Stromal cell of bone marrow (primary cell): ENCODE data around the gene B4GALNT1.
"Not testable (repeated sequence)": the region's sequence is repeated elsewhere in the genome, so short reads cannot be mapped to it uniquely, and the experiment has no call there.

Experiments
- DNase-seq: peaks from one replicate; pipeline ENCODE4 v3.0.0-alpha.2; 2012; ENCODE audit warnings: low read depth

Gene B4GALNT1

DNA sequence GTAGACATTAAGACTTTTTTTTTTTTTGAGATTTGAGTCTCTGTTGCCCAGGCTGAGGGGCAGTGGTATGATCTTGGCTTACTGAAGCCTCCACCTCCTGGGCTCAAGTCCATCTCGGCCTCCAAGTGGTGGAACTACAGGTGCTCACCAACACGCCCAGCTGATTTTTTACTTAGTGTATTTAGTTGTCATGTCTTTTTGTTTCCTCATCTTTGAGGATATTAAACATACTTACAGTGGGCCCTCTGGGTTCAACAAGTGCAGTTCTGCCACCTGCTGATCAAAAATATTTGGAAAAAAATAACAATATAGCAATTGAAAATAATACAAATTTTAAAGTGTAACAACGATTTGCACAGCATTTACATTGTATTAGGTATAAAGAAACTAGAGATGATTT lies 4.4 kb upstream of the B4GALNT1 start:
- no peak for DNase-seq

DNA sequence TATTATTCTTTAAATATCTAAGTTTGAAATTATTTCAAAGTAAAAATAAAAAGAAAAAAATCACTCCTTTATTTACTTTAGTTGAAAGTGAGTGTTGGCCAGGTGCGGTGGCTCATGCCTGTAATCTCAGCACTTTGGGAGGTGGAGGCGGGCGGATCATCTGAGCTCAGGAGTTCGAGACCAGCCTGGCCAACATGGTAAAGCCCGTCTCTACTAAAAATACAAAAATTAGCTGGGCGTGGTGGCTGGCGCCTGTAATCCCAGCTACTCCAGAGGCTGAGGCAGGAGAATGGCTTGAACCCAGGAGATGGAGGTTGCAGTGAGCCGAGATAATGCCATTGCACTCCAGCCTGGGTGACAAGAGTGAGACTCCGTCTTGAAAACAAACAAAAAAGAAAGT lies 3.7 kb upstream of the B4GALNT1 start:
- not testable (repeated sequence) for DNase-seq

DNA sequence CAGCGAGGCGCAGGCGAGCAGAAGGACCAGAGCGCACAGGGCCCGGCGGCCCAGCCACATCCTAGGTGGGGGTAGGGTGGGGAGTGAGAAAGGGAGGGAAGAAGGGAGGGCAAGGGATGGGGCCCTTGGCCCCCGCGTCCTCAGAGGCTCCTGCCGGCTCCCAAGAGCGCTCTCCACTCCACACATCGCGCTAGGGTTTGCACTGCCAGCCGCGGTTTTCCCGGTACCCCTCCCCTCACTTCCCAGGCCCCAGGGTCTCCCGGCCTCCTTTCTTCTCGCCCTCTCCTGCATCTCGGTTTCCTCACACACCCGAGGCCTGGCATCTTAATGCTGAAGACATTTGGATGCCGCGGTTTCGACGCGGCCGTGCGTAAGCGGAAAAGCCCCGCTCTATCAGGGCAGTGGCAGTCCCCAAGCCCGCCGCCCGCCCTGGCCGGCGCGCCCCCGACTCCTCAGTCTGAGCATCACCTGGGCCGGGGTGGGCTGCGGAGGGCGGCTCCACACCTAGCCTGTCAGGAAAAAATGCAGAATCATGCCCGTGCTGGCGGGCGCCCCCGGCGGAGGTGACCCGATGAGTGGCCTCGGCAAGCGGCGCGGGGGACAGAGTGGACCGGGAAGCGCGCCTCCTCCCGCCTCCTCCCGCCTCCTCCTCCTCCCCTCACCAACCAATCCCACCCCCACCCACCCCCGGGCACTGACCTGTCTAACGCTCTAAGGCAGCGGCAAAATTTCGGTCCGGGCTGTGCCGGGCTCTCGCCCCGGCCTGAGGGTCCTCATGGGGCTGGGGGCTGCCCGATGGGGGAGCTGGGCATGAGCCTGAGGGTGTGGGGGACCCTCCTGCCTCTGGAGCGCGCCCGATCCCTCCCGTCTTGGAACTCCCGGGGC lies 686 bp downstream of the B4GALNT1 start:
- DNase-seq: no peak

DNA sequence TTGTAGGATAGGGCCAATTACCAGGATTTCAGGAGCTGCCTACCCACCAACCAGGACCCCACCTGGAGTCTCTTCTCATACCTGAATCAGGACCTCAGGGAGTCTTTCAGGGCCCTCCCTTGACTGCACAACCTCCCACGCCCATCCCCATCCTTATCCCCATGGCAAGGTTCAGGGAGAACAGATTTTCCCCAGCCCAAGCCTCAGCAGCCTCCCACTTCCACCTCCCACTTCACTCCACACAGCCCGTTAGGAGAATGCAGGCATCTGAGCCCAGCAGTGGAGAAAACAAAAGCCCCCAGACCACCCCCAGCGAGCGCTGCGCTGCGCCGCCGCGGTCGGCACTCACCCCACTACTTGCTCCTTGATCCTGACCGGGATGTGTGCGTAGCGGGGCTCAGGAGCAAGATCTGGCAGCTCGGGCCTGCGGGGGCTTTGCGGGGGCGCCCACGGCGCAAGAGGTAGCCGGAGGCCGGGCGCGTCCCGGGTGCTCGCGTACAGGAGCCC lies 1.4 kb downstream of the B4GALNT1 start:
- no peak for DNase-seq

DNA sequence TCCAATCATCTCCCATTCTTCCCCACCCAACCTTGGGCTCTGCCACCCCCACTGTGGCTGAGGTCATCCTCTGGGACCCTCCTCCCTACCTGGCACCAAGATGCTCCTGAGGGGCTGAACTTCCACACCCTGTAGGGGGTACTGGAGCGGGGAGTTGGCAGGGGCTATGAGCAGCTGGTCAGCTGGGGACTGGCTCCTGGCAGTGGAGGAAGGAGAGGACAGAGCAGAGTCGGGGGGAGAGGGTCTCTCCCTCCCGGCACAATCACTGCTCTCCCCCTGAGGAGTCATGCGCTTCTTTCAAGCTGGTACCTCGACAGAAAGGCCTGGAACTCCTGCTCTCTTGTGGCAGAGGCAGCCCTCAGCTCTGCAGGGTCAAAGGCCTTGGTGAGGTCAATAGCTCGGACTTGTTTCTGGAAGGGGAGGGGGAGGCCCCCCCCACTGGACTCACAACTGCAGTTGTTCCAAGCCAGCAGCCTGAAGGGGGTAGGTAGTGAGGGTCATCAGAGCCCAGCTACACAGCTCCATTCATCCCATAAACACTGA lies 2.0 kb downstream of the B4GALNT1 start:
- DNase-seq: no peak

DNA sequence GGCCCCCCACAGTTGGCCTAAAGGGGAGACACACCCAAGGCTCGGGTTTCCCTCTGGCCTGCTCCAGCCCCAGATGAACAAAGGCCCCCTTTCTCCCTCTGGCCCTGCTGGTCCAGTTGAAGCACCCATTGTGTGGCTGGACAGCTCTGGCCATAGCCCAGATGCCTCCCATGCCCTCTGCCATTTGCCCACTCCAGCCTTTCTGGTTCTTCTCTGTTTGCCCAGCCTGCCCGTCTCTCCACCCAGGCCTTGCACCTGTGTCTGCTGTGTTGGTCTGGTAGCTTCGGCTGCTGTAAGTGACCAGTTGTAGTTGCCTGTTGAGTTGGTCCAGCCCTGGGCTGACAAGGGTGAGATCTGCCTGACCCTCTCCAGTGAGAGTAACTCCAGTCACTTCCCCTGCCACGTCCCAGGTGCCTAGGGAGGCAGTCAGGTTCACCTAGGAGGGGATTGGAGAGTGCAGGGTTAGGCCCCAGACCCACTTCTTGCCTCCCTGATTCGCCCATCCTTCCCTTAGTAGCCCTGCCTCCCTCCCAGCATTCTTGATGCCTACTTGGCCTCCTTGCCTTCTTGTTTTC lies 3.0 kb downstream of the B4GALNT1 start:
- no peak for DNase-seq

DNA sequence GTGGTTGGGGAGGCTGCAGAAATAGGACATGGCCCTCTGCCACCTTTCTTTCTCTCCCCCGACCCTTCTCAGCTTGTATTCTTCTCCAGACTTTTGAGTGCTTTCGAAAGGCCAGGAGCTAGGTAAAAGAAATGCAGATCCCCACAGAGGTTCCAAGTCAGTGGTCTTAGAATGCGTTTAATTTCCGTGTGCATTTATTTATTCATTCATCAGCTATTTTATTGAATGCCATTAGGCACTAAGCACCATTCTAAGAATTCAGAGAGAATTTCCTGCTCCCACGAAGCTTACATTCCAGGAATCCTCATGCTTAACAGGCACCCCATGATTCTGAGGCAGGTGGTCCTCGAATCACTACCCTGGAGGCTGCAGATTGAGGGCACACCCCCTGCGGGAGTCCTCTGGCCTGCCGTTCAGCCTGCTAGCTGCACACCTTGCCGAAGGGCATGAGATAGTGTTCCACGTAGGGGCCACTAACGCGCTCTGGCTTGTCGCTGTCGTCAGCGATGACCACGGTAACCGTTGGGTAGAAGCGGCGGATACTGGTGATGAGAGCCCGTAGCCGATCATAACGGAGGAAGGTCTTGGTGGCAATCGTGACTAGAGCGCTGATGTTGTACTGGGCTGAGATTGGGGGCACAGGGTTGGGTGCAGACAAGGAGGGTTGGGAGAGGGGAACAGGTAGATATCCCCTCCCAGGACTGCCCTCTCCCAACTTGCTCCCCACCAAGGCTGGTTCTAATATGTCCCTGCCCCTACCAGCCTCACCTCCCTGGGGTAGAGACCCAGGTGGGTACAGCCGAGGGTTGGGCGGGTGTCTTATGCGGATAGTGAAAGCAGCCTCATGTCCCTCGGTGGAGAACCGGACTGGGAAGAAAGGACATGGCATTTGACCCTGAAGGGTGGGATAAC lies 4.5 kb downstream of the B4GALNT1 start:
- no peak for DNase-seq

DNA sequence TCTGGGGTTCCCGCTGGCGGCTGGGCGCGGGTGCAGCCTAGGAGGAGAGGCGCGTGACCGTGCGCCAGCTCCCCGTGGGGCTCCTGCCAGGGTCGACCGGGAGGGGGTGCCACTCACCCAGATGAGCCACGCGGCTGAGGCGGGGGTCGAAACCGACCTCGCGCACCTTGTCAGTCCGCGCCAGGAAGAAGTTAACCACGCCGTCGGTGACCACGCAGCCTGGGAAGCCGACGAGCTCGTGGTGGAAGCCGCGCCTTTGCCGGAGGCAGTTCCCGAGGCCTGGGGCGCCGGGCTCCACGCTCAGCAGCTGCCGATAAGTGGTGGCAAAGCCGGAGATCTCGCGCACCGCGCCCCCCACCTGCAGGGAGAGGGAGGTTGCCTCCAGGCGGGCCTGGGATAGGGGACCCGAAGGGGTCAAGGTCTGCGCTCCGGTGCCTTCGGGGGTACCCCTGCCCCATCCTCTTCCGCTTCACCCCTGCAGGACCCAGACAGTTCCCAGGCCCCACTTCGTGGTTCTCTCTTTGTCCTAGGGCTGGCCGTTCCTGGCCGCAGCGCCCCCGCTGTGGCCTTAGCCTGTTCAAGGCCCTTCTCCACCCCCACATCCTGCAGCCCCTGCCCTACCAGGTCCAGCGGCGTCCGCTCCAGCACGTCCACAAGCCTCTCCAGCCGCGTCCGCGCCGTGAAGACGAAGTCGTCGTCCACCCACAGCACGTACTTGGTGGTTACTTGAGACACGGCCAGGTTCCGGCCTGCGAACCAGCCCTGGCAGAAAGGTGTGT lies 5.3 kb downstream of the B4GALNT1 start:
- no peak for DNase-seq

DNA sequence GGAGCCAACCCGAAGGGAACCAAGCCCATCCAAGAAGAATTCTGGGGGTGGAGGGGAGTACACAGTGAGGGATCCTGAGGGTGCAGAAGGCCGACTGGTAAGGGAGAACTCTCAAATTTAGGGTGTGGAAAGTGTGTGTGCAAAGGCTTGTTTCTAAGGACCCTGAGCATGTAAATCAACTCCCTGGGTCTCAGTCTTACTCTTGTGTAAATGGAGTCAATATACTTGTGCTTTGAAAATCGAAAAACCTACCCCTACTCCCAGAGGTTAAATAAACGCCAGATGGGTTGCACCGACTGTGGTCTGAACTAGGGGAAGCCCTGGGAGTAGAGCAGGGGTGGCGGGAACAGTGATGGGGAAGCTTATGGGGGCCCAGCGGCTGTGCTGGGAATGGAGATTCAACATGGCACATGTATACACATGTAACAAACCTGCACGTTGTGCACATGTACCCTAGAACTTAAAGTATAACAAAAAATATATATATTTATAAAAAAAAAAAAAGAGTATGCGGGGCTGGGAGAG lies 6.0 kb downstream of the B4GALNT1 start:
- DNase-seq: no peak

DNA sequence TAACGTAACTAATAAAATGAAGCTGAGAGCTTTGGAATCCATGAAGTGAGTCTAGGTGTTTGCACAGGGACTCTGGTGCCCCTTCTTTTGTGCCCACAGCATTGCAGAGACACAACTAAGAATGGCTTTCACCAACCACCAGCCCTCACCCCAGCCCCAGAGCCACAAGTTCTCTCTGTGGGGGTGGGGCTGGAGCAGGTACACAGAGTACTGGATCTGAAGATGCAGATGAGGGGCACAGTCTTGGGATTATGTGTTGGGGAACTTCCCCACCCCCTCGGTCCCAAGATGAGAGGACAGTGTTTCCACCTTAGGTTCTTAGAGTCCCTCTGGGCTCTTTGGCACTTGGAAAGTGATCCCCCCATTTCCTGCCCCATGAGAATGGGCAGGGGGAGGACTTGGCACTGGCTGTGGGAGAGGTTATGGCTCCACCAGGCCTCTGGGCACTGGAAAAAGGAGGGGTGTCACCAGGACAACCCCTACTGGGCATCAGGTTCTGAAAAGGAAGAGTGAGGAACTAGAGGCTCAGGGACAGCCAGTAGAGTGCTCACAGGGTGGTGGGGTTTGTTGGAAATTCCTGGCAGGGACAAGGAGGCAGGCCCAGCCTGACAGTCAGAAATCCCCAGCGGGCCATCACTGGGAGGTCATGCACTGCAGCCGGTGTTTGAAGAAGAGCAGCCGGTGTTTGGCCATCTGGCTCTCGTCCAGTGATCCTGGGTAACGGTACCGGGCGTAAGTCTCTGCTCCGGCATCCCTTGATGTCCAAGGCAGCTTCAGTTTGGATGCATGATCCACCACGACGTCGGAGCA lies 6.7 kb downstream of the B4GALNT1 start:
- DNase-seq: no peak

DNA sequence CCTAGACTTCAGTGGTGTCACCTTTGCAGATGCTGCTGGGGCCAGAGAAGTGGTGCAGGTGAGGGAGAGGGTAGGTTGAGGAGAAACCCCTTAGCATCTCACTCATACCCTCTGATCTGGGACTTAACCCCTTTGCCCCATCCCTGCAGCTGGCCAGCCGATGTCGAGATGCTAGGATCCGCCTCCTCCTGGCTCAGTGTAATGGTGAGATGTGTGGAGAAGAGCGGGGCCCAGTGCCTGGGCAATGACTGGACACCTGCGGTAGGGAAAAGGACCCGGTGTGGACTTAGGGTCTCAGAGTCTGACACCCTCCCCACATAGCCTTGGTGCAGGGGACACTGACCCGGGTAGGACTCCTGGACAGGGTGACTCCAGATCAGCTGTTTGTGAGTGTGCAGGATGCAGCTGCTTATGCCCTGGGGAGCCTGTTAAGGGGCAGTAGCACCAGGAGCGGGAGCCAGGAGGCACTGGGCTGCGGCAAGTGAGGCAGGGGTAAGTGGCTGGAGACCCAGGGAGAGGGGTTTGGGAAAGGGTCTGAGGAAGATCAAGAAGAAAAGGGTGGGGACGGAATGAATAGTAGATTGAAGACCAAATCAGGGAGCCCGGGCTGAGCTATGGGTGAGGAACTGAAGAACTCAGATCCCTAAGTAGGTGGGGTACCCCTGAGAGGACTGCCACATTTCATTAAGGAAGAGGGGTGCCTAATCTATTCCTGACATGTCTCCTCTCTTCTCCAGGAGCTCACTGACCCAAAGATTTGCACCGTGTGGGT lies 7.6 kb downstream of the B4GALNT1 start:
- DNase-seq: no peak

DNA sequence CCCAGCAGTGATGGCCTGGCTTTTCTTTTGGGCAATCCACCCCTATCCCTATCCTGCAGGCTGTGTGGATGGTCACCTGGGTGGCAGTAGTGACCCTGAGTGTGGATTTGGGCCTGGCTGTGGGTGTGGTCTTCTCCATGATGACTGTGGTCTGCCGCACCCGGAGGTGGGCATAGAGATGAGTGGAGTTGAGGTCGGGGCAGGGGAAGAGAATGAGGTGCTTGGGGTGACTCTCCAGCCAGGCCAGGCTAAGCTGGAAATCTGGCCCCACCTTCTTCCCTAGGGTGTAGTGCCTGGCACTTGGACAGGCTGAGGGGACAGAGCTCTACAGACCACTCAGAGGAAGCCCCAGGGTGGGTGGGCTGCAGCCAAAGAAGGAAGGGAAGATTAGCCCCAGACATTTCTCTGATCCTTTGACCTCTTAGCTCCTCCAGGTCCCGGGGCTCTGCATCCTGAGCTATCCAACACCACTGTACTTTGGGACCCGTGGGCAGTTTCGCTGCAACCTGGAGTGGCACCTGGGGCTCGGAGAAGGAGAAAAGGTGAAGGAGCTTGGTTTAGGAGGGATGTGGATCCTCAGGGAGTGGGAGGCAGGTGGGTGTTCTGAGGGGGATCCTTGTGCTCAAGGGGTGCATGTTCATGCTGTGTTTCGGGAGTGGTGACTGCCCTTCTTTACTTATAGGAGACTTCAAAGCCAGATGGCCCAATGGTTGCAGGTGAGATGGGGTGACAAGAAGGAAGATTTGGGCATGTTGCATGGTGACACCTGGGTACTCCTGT lies 8.4 kb downstream of the B4GALNT1 start:
- no peak for DNase-seq

DNA sequence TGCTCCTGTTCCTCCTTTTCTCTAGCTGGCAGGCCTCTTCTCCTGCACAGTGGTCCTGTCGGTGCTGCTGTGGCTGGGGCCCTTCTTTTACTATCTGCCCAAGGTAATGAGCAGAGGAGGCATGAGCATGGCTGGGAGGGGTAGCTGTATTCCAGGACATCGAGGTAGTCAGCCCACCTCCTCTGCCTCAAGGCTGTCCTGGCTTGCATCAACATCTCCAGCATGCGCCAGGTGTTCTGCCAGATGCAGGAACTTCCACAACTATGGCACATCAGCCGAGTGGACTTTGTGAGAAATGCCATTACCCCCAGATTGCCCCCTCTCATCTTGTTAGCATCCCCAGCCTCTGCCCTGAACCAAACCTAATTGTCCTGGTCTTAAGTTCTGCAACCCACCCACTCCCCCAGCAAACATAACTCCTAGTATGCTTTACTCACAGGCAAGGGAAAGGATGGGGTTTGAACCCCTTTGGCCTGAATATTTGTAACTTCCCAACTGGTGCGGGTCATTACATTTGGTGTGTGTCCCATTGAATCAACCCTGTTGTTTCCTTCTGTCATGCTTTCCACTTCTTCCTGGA lies 9.1 kb downstream of the B4GALNT1 start:
- DNase-seq: no peak

DNA sequence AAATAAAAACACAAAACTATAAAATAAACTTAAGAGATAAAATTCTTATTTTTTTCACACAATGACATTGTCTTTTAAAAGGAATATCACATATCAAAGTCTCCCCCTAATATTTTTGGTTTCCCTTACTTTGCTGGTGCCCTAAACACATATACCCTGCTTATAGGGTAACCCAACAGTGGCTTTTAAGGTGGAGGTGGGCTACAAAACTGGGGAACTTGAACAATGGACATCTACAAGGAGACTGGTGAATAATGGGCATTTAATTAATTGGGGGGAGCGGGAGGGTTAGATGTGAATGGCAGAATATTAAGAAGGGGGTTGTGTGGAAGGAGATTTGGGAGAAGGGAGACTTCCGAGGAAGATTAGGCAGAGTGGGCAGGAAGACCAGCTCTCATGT lies 9.6 kb downstream of the B4GALNT1 start:
- DNase-seq: no peak

DNA sequence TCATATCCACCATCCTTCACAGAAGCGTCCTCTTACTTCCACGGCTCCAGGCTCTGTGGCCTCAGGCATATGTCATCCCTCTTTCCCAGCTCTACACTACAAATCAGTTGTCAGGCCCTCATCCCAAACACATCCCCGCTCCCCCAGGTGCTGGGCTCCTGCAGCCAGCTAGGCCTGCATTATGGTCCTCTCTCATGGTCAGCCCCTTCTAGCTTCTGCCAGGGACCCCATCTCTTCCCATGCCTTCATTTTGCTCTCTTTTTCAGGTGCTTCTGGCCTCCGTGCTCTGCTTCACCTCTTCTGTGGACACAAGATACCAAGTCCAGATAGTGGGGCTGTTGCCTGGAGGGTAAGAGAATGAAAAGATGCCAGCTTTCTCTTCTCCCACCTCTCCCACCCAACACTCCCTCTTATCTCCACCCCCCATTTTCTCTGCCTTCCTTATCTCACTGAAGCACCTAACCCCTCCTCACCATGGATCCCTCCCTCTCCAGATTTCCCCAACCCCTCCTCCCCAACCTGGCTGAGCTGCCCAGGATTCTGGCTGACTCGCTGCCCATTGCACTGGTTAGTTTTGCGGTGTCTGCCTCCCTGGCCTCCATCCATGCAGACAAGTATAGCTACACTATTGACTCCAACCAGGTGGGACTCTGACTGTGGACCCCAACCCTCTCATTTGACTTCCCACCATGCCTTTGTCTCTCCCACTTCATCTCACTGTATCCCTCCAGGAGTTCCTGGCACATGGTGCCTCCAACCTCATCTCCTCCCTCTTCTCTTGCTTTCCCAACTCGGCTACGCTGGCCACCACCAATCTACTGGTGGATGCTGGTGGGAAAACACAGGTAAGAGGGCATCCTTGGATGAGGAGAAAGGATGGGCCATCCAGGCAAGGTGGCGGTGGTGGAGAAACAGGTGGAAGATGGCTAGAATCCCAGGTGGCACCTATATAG lies 10.4 kb downstream of the B4GALNT1 start:
- DNase-seq: no peak

DNA sequence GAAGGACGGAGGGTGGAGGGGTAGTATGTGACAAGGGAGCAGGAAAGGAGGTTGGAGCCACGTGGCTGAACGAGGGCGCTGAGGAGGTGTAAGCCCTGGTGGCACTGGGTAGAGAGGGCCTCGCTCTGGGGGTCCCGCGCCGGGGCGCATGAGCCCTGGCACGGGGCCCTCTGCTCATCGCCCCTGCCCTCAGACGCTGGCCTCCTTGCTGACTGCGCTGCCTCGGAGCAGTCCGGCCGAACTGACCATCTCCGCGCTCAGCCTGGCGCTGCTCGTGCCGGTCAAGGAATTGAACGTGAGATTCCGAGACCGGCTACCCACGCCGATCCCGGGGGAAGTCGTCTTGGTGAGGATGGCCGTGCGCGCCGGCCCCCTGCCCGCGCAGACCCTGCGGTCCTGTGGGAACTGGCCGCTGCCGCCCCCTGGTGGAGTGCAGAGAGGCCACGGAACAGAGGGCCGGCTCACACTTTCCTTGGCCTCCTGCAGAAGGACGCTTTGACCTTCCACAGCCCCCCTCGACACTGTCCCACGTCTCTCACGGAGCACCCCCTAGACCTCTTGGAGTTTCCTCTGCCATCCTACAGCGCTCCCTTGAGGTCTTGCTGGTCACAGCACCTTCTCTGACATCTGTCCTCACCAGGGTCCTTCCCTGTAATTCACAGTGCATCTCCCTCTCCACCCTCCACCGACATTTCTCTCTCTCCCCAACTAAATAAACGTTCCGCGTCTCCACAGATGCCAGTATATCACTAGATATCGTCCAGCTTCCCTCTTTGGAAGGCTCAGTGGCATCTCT lies 11.3 kb downstream of the B4GALNT1 start:
- DNase-seq: no peak
